Measurements from ENCODE around the gene BLOC1S3.

DNA sequence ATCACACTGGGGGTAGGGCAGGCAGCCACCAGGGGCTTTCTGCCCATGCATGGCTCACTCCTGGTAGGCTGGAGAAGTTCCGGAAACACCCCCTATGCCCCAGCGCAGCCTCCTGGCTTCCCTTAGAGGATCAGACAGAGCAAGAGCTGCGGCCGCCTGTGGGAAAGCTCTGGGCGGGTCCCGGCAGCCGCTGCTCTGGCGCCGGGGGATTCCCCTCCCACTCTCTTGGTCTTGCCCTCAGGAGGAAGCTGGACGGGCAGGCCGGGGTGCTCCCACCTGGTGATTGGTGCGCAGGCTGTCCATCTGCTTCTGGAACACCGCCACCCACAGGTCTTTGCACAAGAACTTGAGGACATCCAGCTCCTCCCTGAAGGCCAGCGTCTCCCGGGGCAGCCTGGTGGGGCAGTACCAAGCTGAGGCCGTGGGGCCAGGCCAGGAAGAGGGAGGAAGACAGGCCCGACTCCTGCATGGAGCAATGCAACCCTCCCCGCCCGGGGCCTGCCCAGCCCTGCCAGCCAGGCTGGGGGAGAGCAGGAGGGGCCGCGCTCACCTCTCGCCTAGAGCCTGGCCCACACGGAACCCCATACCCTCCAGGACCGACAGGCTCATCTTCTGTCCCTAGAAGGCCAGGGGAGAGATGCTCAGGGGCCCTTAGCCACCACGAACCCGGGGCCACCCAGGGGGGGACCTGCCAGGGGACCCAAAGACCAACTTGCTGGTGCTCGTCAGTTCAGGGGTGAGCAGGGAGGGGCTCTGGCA lies 13.8 kb upstream of the BLOC1S3 start:
- TF ChIP-seq, protein P1, sequence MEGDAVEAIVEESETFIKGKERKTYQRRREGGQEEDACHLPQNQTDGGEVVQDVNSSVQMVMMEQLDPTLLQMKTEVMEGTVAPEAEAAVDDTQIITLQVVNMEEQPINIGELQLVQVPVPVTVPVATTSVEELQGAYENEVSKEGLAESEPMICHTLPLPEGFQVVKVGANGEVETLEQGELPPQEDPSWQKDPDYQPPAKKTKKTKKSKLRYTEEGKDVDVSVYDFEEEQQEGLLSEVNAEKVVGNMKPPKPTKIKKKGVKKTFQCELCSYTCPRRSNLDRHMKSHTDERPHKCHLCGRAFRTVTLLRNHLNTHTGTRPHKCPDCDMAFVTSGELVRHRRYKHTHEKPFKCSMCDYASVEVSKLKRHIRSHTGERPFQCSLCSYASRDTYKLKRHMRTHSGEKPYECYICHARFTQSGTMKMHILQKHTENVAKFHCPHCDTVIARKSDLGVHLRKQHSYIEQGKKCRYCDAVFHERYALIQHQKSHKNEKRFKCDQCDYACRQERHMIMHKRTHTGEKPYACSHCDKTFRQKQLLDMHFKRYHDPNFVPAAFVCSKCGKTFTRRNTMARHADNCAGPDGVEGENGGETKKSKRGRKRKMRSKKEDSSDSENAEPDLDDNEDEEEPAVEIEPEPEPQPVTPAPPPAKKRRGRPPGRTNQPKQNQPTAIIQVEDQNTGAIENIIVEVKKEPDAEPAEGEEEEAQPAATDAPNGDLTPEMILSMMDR (IDR thresholded peaks at IDR 0.05): no peak
- TF ChIP-seq POLR2A (IDR thresholded peaks at IDR 0.05): no peak

All from thyroid gland (tissue), 4 donors.